ENCODE measurements around the gene CDC16.

The CDC16 gene

GRCh38 chr13:114236227-114236626, 1.5 kb downstream of the CDC16 start:
- H3K4me3 ChIP-seq (replicated peaks; ENCODE audit: low read depth, low read length): peak overlapping the region; percentile 80
- H3K27me3 ChIP-seq (replicated peaks; ENCODE audit: control insufficient read depth, insufficient read depth, low read length): no peaks in the 10 kb centered on the region
- TF ChIP-seq CTCF (IDR thresholded peaks at IDR 0.05; ENCODE audit: insufficient read depth, low read length, poor library complexity, severe bottlenecking): no peak
- H3K36me3 ChIP-seq (ENCODE audit: control insufficient read depth, insufficient read depth, low read length): peaks cover 3% of the 10 kb centered on the region
- DNase-seq (ENCODE audit: extremely low read depth, insufficient read length): no peak

GRCh38 chr13:114237415-114238112, 2.9 kb downstream of the CDC16 start:
- no peak for DNase-seq (ENCODE audit: extremely low read depth, insufficient read length)
- H3K27me3 ChIP-seq (replicated peaks; ENCODE audit: control insufficient read depth, insufficient read depth, low read length): no peaks in the 10 kb centered on the region
- H3K4me3 ChIP-seq (replicated peaks; ENCODE audit: low read depth, low read length): no peak overlapping the region
- peaks cover 9% of the 10 kb centered on the region for H3K36me3 ChIP-seq (ENCODE audit: control insufficient read depth, insufficient read depth, low read length)
- no peak for TF ChIP-seq CTCF (IDR thresholded peaks at IDR 0.05; ENCODE audit: insufficient read depth, low read length, poor library complexity, severe bottlenecking)

- Histone ChIP-seq H3K27me3 (replicated peaks; ENCODE audit: control insufficient read depth, insufficient read depth, low read length) (no peaks in the 10 kb centered on the region), H3K36me3 (ENCODE audit: control insufficient read depth, insufficient read depth, low read length) (peaks cover 18% of the 10 kb centered on the region), H3K4me3 (replicated peaks; ENCODE audit: low read depth, low read length) (no peak overlapping the region)
- no peak for DNase-seq (ENCODE audit: extremely low read depth, insufficient read length)
- no peak for TF ChIP-seq CTCF (IDR thresholded peaks at IDR 0.05; ENCODE audit: insufficient read depth, low read length, poor library complexity, severe bottlenecking)
Observed at GRCh38 chr13:114241918-114242317, 7.2 kb downstream of the CDC16 start.

- Histone ChIP-seq H3K27me3 (replicated peaks; ENCODE audit: control insufficient read depth, insufficient read depth, low read length) (no peaks in the 10 kb centered on the region), H3K4me3 (replicated peaks; ENCODE audit: low read depth, low read length) (no peak overlapping the region), H3K36me3 (ENCODE audit: control insufficient read depth, insufficient read depth, low read length) (peaks cover 16% of the 10 kb centered on the region)
- no peak for TF ChIP-seq CTCF (IDR thresholded peaks at IDR 0.05; ENCODE audit: insufficient read depth, low read length, poor library complexity, severe bottlenecking)
- no peak for DNase-seq (ENCODE audit: extremely low read depth, insufficient read length)
Observed at GRCh38 chr13:114243971-114244370, 9.3 kb downstream of the CDC16 start.

GRCh38 chr13:114244637-114245036, 9.9 kb downstream of the CDC16 start:
- H3K36me3 ChIP-seq (ENCODE audit: control insufficient read depth, insufficient read depth, low read length): peaks cover 16% of the 10 kb centered on the region
- TF ChIP-seq CTCF (IDR thresholded peaks at IDR 0.05; ENCODE audit: insufficient read depth, low read length, poor library complexity, severe bottlenecking): no peak
- no peaks in the 10 kb centered on the region for H3K27me3 ChIP-seq (replicated peaks; ENCODE audit: control insufficient read depth, insufficient read depth, low read length)
- no peak overlapping the region for H3K4me3 ChIP-seq (replicated peaks; ENCODE audit: low read depth, low read length)
- no peak for DNase-seq (ENCODE audit: extremely low read depth, insufficient read length)

GRCh38 chr13:114248011-114248410, 13.3 kb downstream of the CDC16 start:
- H3K27me3 ChIP-seq (replicated peaks; ENCODE audit: control insufficient read depth, insufficient read depth, low read length): no peaks in the 10 kb centered on the region
- no peak for TF ChIP-seq CTCF (IDR thresholded peaks at IDR 0.05; ENCODE audit: insufficient read depth, low read length, poor library complexity, severe bottlenecking)
- H3K4me3 ChIP-seq (replicated peaks; ENCODE audit: low read depth, low read length): no peak overlapping the region
- DNase-seq (ENCODE audit: extremely low read depth, insufficient read length): no peak
- H3K36me3 ChIP-seq (ENCODE audit: control insufficient read depth, insufficient read depth, low read length): peaks cover 7% of the 10 kb centered on the region
